HCT116 (cell line): ENCODE results near the gene IFT52. TPM values are rescaled to one million over a fixed set of nuclear protein-coding genes. Genes with fewer than 3 reads are reported as not detected.
"Not testable (repeated sequence)": the region's sequence is repeated elsewhere in the genome, so short reads cannot be mapped to it uniquely, and the experiment has no call there.

Source experiments
- ATAC-seq: fragments of 200-7000 bp; cut with Tn5 transposase; 2 replicates; pipeline ENCODE4 v1.9.1; 2020; ENCODE audit warnings: mild to moderate bottlenecking, moderate library complexity
- BruUV-seq: library from RNA; stranded (reverse); fragments of 400-500 nt; replicated peaks from 2 replicates; lab custom pipeline; 2021; lab: Mats Ljungman, UMichigan
- CTCF ChIA-PET: fragments of 300-600 bp; sonication (Branson Sonifier 250); formaldehyde crosslinking; loops from one replicate; lab custom pipeline; 2021; ENCODE audit warnings: antibody characterized with exemption; lab: Charles Lee
- POLR2A ChIA-PET: fragments of 300-600, 350-600 bp; sonication (Branson Sonifier 250); formaldehyde crosslinking; loops from one replicate; lab custom pipeline; 2021; ENCODE audit warnings: antibody characterized with exemption; lab: Charles Lee
- RAD21 ChIA-PET, 2 experiments: fragments of 300-600 bp; sonication (Branson Sonifier 250); formaldehyde crosslinking; loops; one replicate each; lab custom pipeline; 2023; ENCODE audit warnings: low total read pairs in 2 of 2; ENCODE audit not compliant: uncharacterized antibody in 2 of 2, unreplicated experiment in 2 of 2, low non-redundant PET in 1 of 2; lab: Charles Lee
- DNase-seq: peaks from one replicate; pipeline ENCODE4 v3.0.0-alpha.2; 2010; ENCODE audit warnings: low read depth, low spot score
- H2AFZ ChIP-seq: fragments of 200-600 bp; shearing (Covaris generic), sonication (generic); 2 replicates; pipeline ENCODE4 v1.6.1; 2017; ENCODE audit warnings: low read depth, mixed run types, mixed read lengths, antibody characterized with exemption, low read length; ENCODE audit not compliant: poor library complexity, severe bottlenecking
- H3K27ac ChIP-seq: 2 replicates; pipeline ENCODE4 v1.5.1; 2012; ENCODE audit warnings: low read depth, low read length
- H3K27me3 ChIP-seq: fragments of 200-600 bp; sonication (generic); 2 replicates; pipeline ENCODE4 v1.6.1; 2016; ENCODE audit warnings: mixed run types, low read length, mixed read lengths; ENCODE audit not compliant: insufficient read depth
- H3K36me3 ChIP-seq, 2 experiments: fragments of 200-500 bp in 1 of 2; fragments of 200-600 bp in 1 of 2; sonication (Bioruptor generic) in 1 of 2; sonication (generic) in 1 of 2; 2 replicates each; pipeline versions ENCODE4 v1.5.1 to v1.6.1; 2014 to 2016; ENCODE audit warnings: low read length in 2 of 2, inconsistent platforms in 1 of 2, mixed read lengths in 1 of 2, mixed run types in 1 of 2; ENCODE audit not compliant: insufficient read depth in 2 of 2, control insufficient read depth in 1 of 2
- H3K4me1 ChIP-seq, 2 experiments: fragments of 200-600 bp in 1 of 2; sonication (generic) in 1 of 2; 2 replicates each; pipeline versions ENCODE4 v1.5.1 to v1.6.1; 2012 to 2017; ENCODE audit warnings: low read length in 2 of 2, inconsistent platforms in 1 of 2, mild to moderate bottlenecking in 1 of 2, mixed read lengths in 1 of 2, mixed run types in 1 of 2, moderate library complexity in 1 of 2; ENCODE audit not compliant: insufficient read depth in 2 of 2, control insufficient read depth in 1 of 2
- H3K4me2 ChIP-seq: fragments of 200-600 bp; sonication (generic); 2 replicates; pipeline ENCODE4 v1.6.1; 2017; ENCODE audit warnings: mixed run types, low read length, mixed read lengths
- H3K4me3 ChIP-seq, 2 experiments: fragments of 200-600 bp in 1 of 2; sonication (generic) in 1 of 2; replicated peaks in 1 of 2; 2 replicates each; pipeline ENCODE4 v1.5.1; 2011 to 2016; ENCODE audit warnings: low read length in 2 of 2, control low read depth in 1 of 2, low read depth in 1 of 2, mild to moderate bottlenecking in 1 of 2, mixed read lengths in 1 of 2, mixed run types in 1 of 2
- H3K79me2 ChIP-seq: fragments of 200-600 bp; sonication (generic); 2 replicates; pipeline ENCODE4 v1.6.1; 2017; ENCODE audit warnings: mild to moderate bottlenecking, mixed run types, low read length, moderate library complexity, mixed read lengths; ENCODE audit not compliant: insufficient read depth
- H3K9ac ChIP-seq: fragments of 200-600 bp; sonication (generic); 2 replicates; pipeline ENCODE4 v1.6.1; 2016; ENCODE audit warnings: low read length, mixed read lengths
- H3K9me2 ChIP-seq: fragments of 200-600 bp; sonication (generic), shearing (Covaris generic); 2 replicates; pipeline ENCODE4 v1.6.1; 2017; ENCODE audit warnings: mixed run types, mild to moderate bottlenecking, moderate library complexity; ENCODE audit not compliant: insufficient read depth
- H3K9me3 ChIP-seq, 2 experiments: fragments of 200-500 bp in 1 of 2; fragments of 200-600 bp in 1 of 2; sonication (Bioruptor generic) in 1 of 2; sonication (generic) in 1 of 2; 2 replicates each; pipeline ENCODE4 v1.6.1; 2014 to 2017; ENCODE audit warnings: low read length in 2 of 2, mixed read lengths in 2 of 2, inconsistent platforms in 1 of 2, low read depth in 1 of 2, mild to moderate bottlenecking in 1 of 2, mixed run types in 1 of 2, moderate library complexity in 1 of 2; ENCODE audit not compliant: control insufficient read depth in 1 of 2, insufficient read depth in 1 of 2
- H4K20me1 ChIP-seq: fragments of 200-600 bp; sonication (generic), shearing (Covaris generic); 2 replicates; pipeline ENCODE4 v1.6.1; 2017; ENCODE audit warnings: mixed run types, mild to moderate bottlenecking, moderate library complexity; ENCODE audit not compliant: insufficient read depth
- ATF3 ChIP-seq: IDR thresholded peaks from 2 replicates; pipeline ENCODE4 v1.6.1; 2012
- CEBPB ChIP-seq: IDR thresholded peaks from 2 replicates; pipeline ENCODE4 v1.6.1; 2012; ENCODE audit warnings: low read depth
- CTCF ChIP-seq, 3 experiments: fragments of 200-600 bp in 1 of 3; sonication (generic) in 1 of 3; IDR thresholded peaks in 2 of 3; conservative IDR thresholded peaks in 1 of 3; 2 replicates each; pipeline ENCODE4 v1.5.1; 2012 to 2017; ENCODE audit warnings: low read depth in 2 of 3, low read length in 2 of 3, antibody characterized with exemption in 1 of 3, borderline replicate concordance in 1 of 3, control low read depth in 1 of 3, mild to moderate bottlenecking in 1 of 3, mixed read lengths in 1 of 3, mixed run types in 1 of 3, moderate library complexity in 1 of 3; ENCODE audit not compliant: insufficient read depth in 1 of 3
- ELF1 ChIP-seq: IDR thresholded peaks from 2 replicates; pipeline ENCODE4 v1.6.1; 2012; ENCODE audit warnings: low read depth, borderline replicate concordance
- POLR2AphosphoS5 ChIP-seq: IDR thresholded peaks from 2 replicates; pipeline ENCODE4 v1.6.1; 2011; ENCODE audit warnings: mild to moderate bottlenecking, low read depth, low read length, moderate library complexity
- RAD21 ChIP-seq: IDR thresholded peaks from 2 replicates; pipeline ENCODE4 v1.6.1; 2012; ENCODE audit warnings: low read depth, mild to moderate bottlenecking
- SRF ChIP-seq: IDR thresholded peaks from 2 replicates; pipeline ENCODE4 v1.6.1; 2012; ENCODE audit warnings: low read depth
- TCF7L2 ChIP-seq: IDR thresholded peaks from 2 replicates; pipeline ENCODE4 v1.7.0; 2011; ENCODE audit warnings: borderline replicate concordance, inconsistent platforms; ENCODE audit not compliant: insufficient read depth, insufficient read length; ENCODE audit errors: extremely low read depth
- YY1 ChIP-seq: IDR thresholded peaks from 2 replicates; pipeline ENCODE4 v1.6.1; 2011; ENCODE audit warnings: low read length, low read depth, moderate library complexity, mild to moderate bottlenecking; ENCODE audit not compliant: insufficient replicate concordance; ENCODE audit errors: extremely low read depth
- ZBTB33 ChIP-seq: IDR thresholded peaks from 2 replicates; pipeline ENCODE4 v1.6.1; 2011; ENCODE audit warnings: mild to moderate bottlenecking, low read length, moderate library complexity; ENCODE audit not compliant: insufficient replicate concordance; ENCODE audit errors: extremely low read depth
- ZFX ChIP-seq: fragments of 450-650 bp; IDR thresholded peaks from 2 replicates; pipeline ENCODE4 v1.6.1; 2017
- intact Hi-C: fragments of 100-400 bp; cut with micrococcal nuclease; formaldehyde crosslinking; loops from 2 replicates; pipeline ENCODE4 v1.10.0; 2022
- total RNA-seq: library from RNA; stranded (reverse); gene quantifications from one replicate; pipeline ENCODE4 v1.2.1, GENCODE V29; 2021; ENCODE audit not compliant: unreplicated experiment

Gene IFT52
- total RNA-seq, 1 experiment from 2014 or later, result 29.0 TPM

- TF ChIP-seq YY1 (no peak), CEBPB (no peak), SRF (no peak), POLR2AphosphoS5 (no peak)
- TF ChIP-seq, all 23 proteins: peak for 0
Observed at GRCh38 chr20:43590036-43590391, 723 bp upstream of the IFT52 start (continued).

GRCh38 chr20:43601960-43602359 is 11.2 kb downstream of the IFT52 start:
- H4K20me1 ChIP-seq, H3K4me1 ChIP-seq, H3K9ac ChIP-seq, H3K79me2 ChIP-seq, H3K4me2 ChIP-seq, H2AFZ ChIP-seq, H3K9me2 ChIP-seq, ATAC-seq, H3K9me3 ChIP-seq, RAD21 ChIA-PET, BruUV-seq, H3K27me3 ChIP-seq, CTCF ChIA-PET, H3K4me3 ChIP-seq, DNase-seq, POLR2A ChIA-PET, intact Hi-C loops, H3K27ac ChIP-seq: not testable (repeated sequence)
- peaks cover 0 to 20% of the 10 kb centered on the region in 2 experiments; a peak in 2 of 4 replicates for H3K36me3 ChIP-seq

GRCh38 chr20:43603124-43603523 is 12.4 kb downstream of the IFT52 start:
- ChIA-PET CTCF (no interaction called here), RAD21 (no interaction called here), POLR2A (no interaction called here)
- peaks cover 0 to 16% of the 10 kb centered on the region in 2 experiments; a peak in 2 of 4 replicates for H3K36me3 ChIP-seq
- no peak overlapping the region for H3K4me2 ChIP-seq
- no peaks in the 10 kb centered on the region for H3K79me2 ChIP-seq
- DNase-seq, result no peak
- H3K9me3 ChIP-seq, result no peaks in the 10 kb centered on the region
- TF ChIP-seq CEBPB (no peak), TCF7L2 (no peak), SRF (no peak), ZFX (no peak), ATF3 (no peak), POLR2AphosphoS5 (no peak), ZBTB33 (no peak), RAD21 (no peak), CTCF (IDR thresholded peaks at IDR 0.05 in 2 of 3, conservative IDR thresholded peaks at IDR 0.05 in 1 of 3; ENCODE audit: borderline replicate concordance in 1 of 3, insufficient read depth in 1 of 3, low read depth in 2 of 3, low read length in 2 of 3) (no peak), ELF1 (no peak)
- H3K27me3 ChIP-seq, result no peaks in the 10 kb centered on the region
- ATAC-seq, result no peak
- H3K4me3 ChIP-seq, result no peak overlapping the region
- H3K27ac ChIP-seq, result no peak overlapping the region
- BruUV-seq, result no TSS peak
- no peak overlapping the region for H3K9ac ChIP-seq
- intact Hi-C loops, result no loop called here
- no peaks in the 10 kb centered on the region for H4K20me1 ChIP-seq
- no peaks in the 10 kb centered on the region for H3K4me1 ChIP-seq
- H2AFZ ChIP-seq, result no peak overlapping the region
- H3K9me2 ChIP-seq, result no peaks in the 10 kb centered on the region
